Astrocyte (in vitro differentiated cells and primary cell): ENCODE data around the gene FYCO1. TPM values are rescaled to one million over a fixed set of nuclear protein-coding genes. Genes with fewer than 3 reads are reported as not detected.
"Not testable (repeated sequence)": the region's sequence is repeated elsewhere in the genome, so short reads cannot be mapped to it uniquely, and the experiment has no call there.

Experiments used
- DNase-seq: peaks from one replicate; pipeline ENCODE4 v3.0.0-alpha.2; 2010; ENCODE audit warnings: low read depth
- FAIRE-seq: peaks from 2 replicates; lab custom pipeline; 2011; peaks lifted over from hg19 to GRCh38; lab: Jason Lieb, UNC
- H2AFZ ChIP-seq: 2 replicates; pipeline ENCODE4 v1.6.0; 2012; ENCODE audit warnings: low read depth, low read length, inconsistent platforms
- H3K27ac ChIP-seq: 2 replicates; pipeline ENCODE4 v1.5.1; 2011; ENCODE audit warnings: low read depth, low read length, inconsistent platforms
- H3K27me3 ChIP-seq: 2 replicates; pipeline ENCODE4 v1.6.0; 2011; ENCODE audit warnings: low read length, inconsistent platforms; ENCODE audit not compliant: insufficient read depth
- H3K36me3 ChIP-seq: 2 replicates; pipeline ENCODE4 v1.5.1; 2011; ENCODE audit warnings: low read length, inconsistent platforms; ENCODE audit not compliant: insufficient read depth
- H3K4me1 ChIP-seq: 2 replicates; pipeline ENCODE4 v1.5.1; 2011; ENCODE audit warnings: low read length, inconsistent platforms; ENCODE audit not compliant: insufficient read depth
- H3K4me2 ChIP-seq: 2 replicates; pipeline ENCODE4 v1.6.0; 2012; ENCODE audit warnings: low read length, inconsistent platforms
- H3K4me3 ChIP-seq: 2 replicates; pipeline ENCODE4 v1.5.1; 2011; ENCODE audit warnings: low read depth, mild to moderate bottlenecking, low read length, inconsistent platforms; ENCODE audit not compliant: insufficient read depth
- H3K79me2 ChIP-seq: 2 replicates; pipeline ENCODE4 v1.6.0; 2012; ENCODE audit warnings: mild to moderate bottlenecking, low read length, inconsistent platforms; ENCODE audit not compliant: insufficient read depth
- H3K9ac ChIP-seq: 2 replicates; pipeline ENCODE4 v1.6.0; 2012; ENCODE audit warnings: mild to moderate bottlenecking, low read length, inconsistent platforms
- H3K9me3 ChIP-seq: 2 replicates; pipeline ENCODE4 v1.5.1; 2012; ENCODE audit warnings: low read depth, mild to moderate bottlenecking, low read length, inconsistent platforms; ENCODE audit not compliant: insufficient read depth
- H4K20me1 ChIP-seq: 2 replicates; pipeline ENCODE4 v1.6.0; 2012; ENCODE audit warnings: low read length, inconsistent platforms; ENCODE audit not compliant: insufficient read depth
- H3K27ac Mint-ChIP-seq: one replicate; pipeline ENCODE4 v1.8.0; 2021; ENCODE audit warnings: mild to moderate bottlenecking, mixed read lengths; ENCODE audit not compliant: unreplicated experiment
- H3K27me3 Mint-ChIP-seq: one replicate; pipeline ENCODE4 v1.8.0; 2021; ENCODE audit warnings: low read depth, mixed read lengths; ENCODE audit not compliant: unreplicated experiment
- H3K36me3 Mint-ChIP-seq: one replicate; pipeline ENCODE4 v1.8.0; 2021; ENCODE audit warnings: low read depth, mixed read lengths; ENCODE audit not compliant: unreplicated experiment
- H3K4me1 Mint-ChIP-seq: one replicate; pipeline ENCODE4 v1.8.0; 2021; ENCODE audit warnings: low read depth, mixed read lengths; ENCODE audit not compliant: unreplicated experiment
- H3K4me3 Mint-ChIP-seq: one replicate; pipeline ENCODE4 v1.8.0; 2021; ENCODE audit warnings: mild to moderate bottlenecking, moderate library complexity, mixed read lengths; ENCODE audit not compliant: unreplicated experiment
- H3K9me3 Mint-ChIP-seq: one replicate; pipeline ENCODE4 v1.8.0; 2021; ENCODE audit warnings: mild to moderate bottlenecking, mixed read lengths; ENCODE audit not compliant: unreplicated experiment
- CTCF ChIP-seq: IDR thresholded peaks from 2 replicates; pipeline ENCODE4 v1.5.1; 2011; ENCODE audit warnings: low read depth, mild to moderate bottlenecking, inconsistent platforms, low read length, moderate library complexity; ENCODE audit not compliant: insufficient read depth
- EZH2 ChIP-seq: IDR thresholded peaks from 2 replicates; pipeline ENCODE4 v1.6.1; 2012; ENCODE audit warnings: mild to moderate bottlenecking, low read length, inconsistent platforms; ENCODE audit not compliant: insufficient read depth
- total RNA-seq: library from RNA; stranded (reverse); gene quantifications from 2 replicates; pipeline ENCODE4 v1.2.1, GENCODE V29; 2021

FYCO1 gene
- total RNA-seq, 1 donor from 2014 or later = 19.7 TPM

GRCh38 chr3:45997942-45998341 is 2.3 kb upstream of the FYCO1 start:
- peaks cover 2% of the 10 kb centered on the region for H3K27me3 Mint-ChIP-seq
- FAIRE-seq (no peak), DNase-seq (no peak)
- H3K4me1 Mint-ChIP-seq = peaks cover 4% of the 10 kb centered on the region
- peaks cover 3% of the 10 kb centered on the region for H3K79me2 ChIP-seq
- no peak overlapping the region for H3K27ac ChIP-seq
- H3K9ac ChIP-seq = no peak overlapping the region
- no peaks in the 10 kb centered on the region for H3K36me3 ChIP-seq
- H3K4me2 ChIP-seq = no peak overlapping the region
- H4K20me1 ChIP-seq = peaks cover 3% of the 10 kb centered on the region
- no peaks in the 10 kb centered on the region for H3K36me3 Mint-ChIP-seq
- H3K27ac Mint-ChIP-seq = no peak overlapping the region
- H3K9me3 ChIP-seq = no peaks in the 10 kb centered on the region
- TF ChIP-seq EZH2 = no peak
- TF ChIP-seq CTCF = no peak
- peaks cover 3% of the 10 kb centered on the region for H3K9me3 Mint-ChIP-seq
- H3K27me3 ChIP-seq = peaks cover 2% of the 10 kb centered on the region
- H3K4me3 Mint-ChIP-seq = no peak overlapping the region
- peaks cover 7% of the 10 kb centered on the region for H3K4me1 ChIP-seq
- no peak overlapping the region for H3K4me3 ChIP-seq
- H2AFZ ChIP-seq = no peak overlapping the region

- H3K4me1 ChIP-seq = peaks cover 11% of the 10 kb centered on the region
- H3K9me3 Mint-ChIP-seq, FAIRE-seq, H3K27me3 Mint-ChIP-seq, H3K27ac Mint-ChIP-seq, H3K4me2 ChIP-seq, H3K36me3 ChIP-seq, H2AFZ ChIP-seq, H3K4me3 ChIP-seq, H3K27ac ChIP-seq, H3K9me3 ChIP-seq, DNase-seq, H3K36me3 Mint-ChIP-seq, H4K20me1 ChIP-seq, H3K79me2 ChIP-seq, H3K4me3 Mint-ChIP-seq, H3K27me3 ChIP-seq, H3K9ac ChIP-seq, H3K4me1 Mint-ChIP-seq: not testable (repeated sequence)
Measured at GRCh38 chr3:45997499-45997898, 1.9 kb upstream of the FYCO1 start.

- Histone ChIP-seq H4K20me1 (peaks cover 3% of the 10 kb centered on the region), H3K9ac (peak overlapping the region; percentile 87), H3K4me1 (peaks cover 20% of the 10 kb centered on the region), H3K27me3 (peaks cover 2% of the 10 kb centered on the region), H3K36me3 (no peaks in the 10 kb centered on the region), H3K4me3 (peak overlapping the region; percentile 87), H3K9me3 (no peaks in the 10 kb centered on the region), H3K79me2 (peaks cover 21% of the 10 kb centered on the region), H3K27ac (peak overlapping the region; percentile 72), H3K4me2 (peak overlapping the region; percentile 97), H2AFZ (peak overlapping the region; percentile 96)
- no peak for TF ChIP-seq CTCF
- TF ChIP-seq EZH2 = no peak
- Mint-ChIP-seq H3K4me3 (peak overlapping the region; percentile 92), H3K27me3 (no peaks in the 10 kb centered on the region), H3K36me3 (no peaks in the 10 kb centered on the region), H3K9me3 (no peaks in the 10 kb centered on the region), H3K4me1 (peaks cover 12% of the 10 kb centered on the region), H3K27ac (no peak overlapping the region)
- no peak for DNase-seq
- FAIRE-seq = no peak
Measured at GRCh38 chr3:45994419-45995235, 997 bp downstream of the FYCO1 start.
